ENCODE data around the gene RDH14.

DNA sequence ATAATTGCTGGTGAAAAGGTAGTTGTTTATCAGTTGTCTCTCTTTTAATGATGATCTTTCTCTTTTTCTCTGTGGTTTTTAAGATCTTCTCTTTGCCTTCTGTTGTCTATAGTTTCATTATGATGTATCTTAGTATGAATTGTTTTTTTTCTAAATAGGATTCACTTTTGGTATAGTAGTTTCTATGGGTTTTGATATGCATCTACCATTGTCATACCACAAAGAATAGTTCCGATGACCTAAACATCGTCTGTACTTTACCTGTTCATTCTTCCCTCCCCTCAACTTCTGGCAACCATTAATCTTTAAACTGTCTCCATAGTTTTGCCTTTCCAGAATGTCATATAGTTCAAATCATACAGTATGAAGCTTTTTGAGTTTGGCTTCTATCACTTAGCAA is 19.6 kb downstream of the RDH14 start:
- no peak for TF ChIP-seq EZH2 (IDR thresholded peaks at IDR 0.05; ENCODE audit: insufficient read depth, poor library complexity, severe bottlenecking)
- TF ChIP-seq EZH2phosphoT487 (IDR thresholded peaks at IDR 0.05; ENCODE audit: insufficient read depth, low read depth): no peak
